ENCODE measurements around the gene KIF1C. TPM values are rescaled to one million over a fixed set of nuclear protein-coding genes. Genes with fewer than 3 reads are reported as not detected.

The KIF1C gene
- polyA plus RNA-seq, 3 donors = 3.6 to 12.0 (median 3.9) TPM

DNA sequence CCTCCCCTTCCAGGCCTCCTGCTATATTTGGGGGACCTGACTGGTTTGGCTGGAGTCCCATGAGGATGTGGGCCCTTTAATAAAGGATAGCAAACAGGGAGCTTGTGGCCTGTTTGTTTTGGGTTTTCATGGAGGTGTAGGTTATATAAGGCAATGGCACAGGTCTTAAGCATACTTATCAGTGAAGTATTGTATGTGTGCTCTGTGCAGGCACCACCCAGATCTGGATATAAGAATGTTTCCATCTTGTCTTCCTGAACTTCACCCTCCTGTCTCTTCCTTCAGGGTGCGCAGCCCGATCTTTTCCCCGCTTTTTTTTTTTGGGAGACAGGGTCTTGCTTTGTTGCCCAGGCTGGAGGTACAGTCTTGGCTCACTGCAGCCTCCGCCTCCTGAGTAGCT, 26.9 kb downstream of the KIF1C start:
- intact Hi-C loops (cut with micrococcal nuclease) = no loop called here
- Histone ChIP-seq H3K79me2 (ENCODE audit: insufficient read depth, low read length) (no peaks in the 10 kb centered on the region), H3K36me3 (replicated peaks in 1 of 2; ENCODE audit: control insufficient read depth in 1 of 2, insufficient read depth in 2 of 2, low read length in 2 of 2) (peaks cover 29 to 41% of the 10 kb centered on the region in 2 donors), H3K27ac (ENCODE audit: low read depth in 1 of 2, low read length in 2 of 2) (no peak overlapping the region), H3K4me3 (replicated peaks in 1 of 3; ENCODE audit: low read depth in 2 of 3, low read length in 3 of 3) (no peak overlapping the region), H3K9ac (ENCODE audit: insufficient read depth, low read length, poor library complexity, severe bottlenecking) (no peak overlapping the region), H3K27me3 (ENCODE audit: control insufficient read depth in 2 of 2, insufficient read depth in 2 of 2, low read length in 2 of 2) (no peaks in the 10 kb centered on the region), H2AFZ (ENCODE audit: insufficient read depth, low read depth, low read length, poor library complexity, severe bottlenecking) (no peak overlapping the region), H3K9me3 (replicated peaks in 1 of 2; ENCODE audit: control insufficient read depth in 1 of 2, insufficient read depth in 1 of 2, low read length in 2 of 2) (no peaks in the 10 kb centered on the region), H3K4me1 (ENCODE audit: control insufficient read depth in 1 of 2, insufficient read depth in 2 of 2, low read length in 2 of 2) (peaks cover 9% of the 10 kb centered on the region in 2 donors), H4K20me1 (ENCODE audit: insufficient read depth, low read length) (no peaks in the 10 kb centered on the region), H3K4me2 (replicated peaks; ENCODE audit: extremely low read depth, low read length, poor library complexity, severe bottlenecking) (no peak overlapping the region)
- Mint-ChIP-seq H3K4me3 (no peak overlapping the region), H3K4me1 (peaks cover 17% of the 10 kb centered on the region), H3K27me3 (ENCODE audit: low read depth in 3 of 3) (peaks cover 0 to 6% (median 2%) of the 10 kb centered on the region in 3 donors), H3K36me3 (peaks cover 44 to 47% of the 10 kb centered on the region in 2 donors), H3K27ac (peak overlapping the region in 2 of 7 donors; percentile 10 to 48), H3K9me3 (peaks cover 0 to 3% (median 0%) of the 10 kb centered on the region in 7 donors)
- TF ChIP-seq, protein P1, sequence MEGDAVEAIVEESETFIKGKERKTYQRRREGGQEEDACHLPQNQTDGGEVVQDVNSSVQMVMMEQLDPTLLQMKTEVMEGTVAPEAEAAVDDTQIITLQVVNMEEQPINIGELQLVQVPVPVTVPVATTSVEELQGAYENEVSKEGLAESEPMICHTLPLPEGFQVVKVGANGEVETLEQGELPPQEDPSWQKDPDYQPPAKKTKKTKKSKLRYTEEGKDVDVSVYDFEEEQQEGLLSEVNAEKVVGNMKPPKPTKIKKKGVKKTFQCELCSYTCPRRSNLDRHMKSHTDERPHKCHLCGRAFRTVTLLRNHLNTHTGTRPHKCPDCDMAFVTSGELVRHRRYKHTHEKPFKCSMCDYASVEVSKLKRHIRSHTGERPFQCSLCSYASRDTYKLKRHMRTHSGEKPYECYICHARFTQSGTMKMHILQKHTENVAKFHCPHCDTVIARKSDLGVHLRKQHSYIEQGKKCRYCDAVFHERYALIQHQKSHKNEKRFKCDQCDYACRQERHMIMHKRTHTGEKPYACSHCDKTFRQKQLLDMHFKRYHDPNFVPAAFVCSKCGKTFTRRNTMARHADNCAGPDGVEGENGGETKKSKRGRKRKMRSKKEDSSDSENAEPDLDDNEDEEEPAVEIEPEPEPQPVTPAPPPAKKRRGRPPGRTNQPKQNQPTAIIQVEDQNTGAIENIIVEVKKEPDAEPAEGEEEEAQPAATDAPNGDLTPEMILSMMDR (IDR thresholded peaks at IDR 0.05) = no peak
- DNase-seq = no peak
- WGBS (ENCODE audit: insufficient coverage) = 97% methylated on average over 4 of the region's 4 CpGs

DNA sequence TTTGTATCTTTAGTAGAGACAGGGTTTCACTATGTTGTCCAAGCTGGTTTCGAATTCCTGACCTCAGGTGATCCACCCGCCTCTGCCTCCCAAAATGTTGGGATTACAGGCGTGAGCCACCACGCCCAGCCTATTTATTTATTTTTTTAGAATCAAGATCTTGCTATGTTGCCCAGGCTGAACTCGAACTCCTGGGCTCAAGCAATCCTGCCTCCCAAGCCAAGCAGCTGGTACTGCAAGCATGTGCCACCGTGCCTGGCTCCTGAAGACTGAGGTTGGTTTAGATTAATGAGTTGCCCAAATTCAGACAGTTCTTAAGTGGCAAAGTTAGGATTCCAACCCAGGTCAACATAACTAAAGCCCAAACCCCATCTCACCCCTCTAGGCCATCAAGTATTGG, 29.5 kb downstream of the KIF1C start:
- Histone ChIP-seq H3K4me3 (replicated peaks in 1 of 3; ENCODE audit: low read depth in 2 of 3, low read length in 3 of 3) (no peak overlapping the region), H4K20me1 (ENCODE audit: insufficient read depth, low read length) (no peaks in the 10 kb centered on the region), H2AFZ (ENCODE audit: insufficient read depth, low read depth, low read length, poor library complexity, severe bottlenecking) (no peak overlapping the region), H3K4me2 (replicated peaks; ENCODE audit: extremely low read depth, low read length, poor library complexity, severe bottlenecking) (no peak overlapping the region), H3K79me2 (ENCODE audit: insufficient read depth, low read length) (no peaks in the 10 kb centered on the region), H3K27ac (ENCODE audit: low read depth in 1 of 2, low read length in 2 of 2) (no peak overlapping the region), H3K9ac (ENCODE audit: insufficient read depth, low read length, poor library complexity, severe bottlenecking) (no peak overlapping the region), H3K9me3 (replicated peaks in 1 of 2; ENCODE audit: control insufficient read depth in 1 of 2, insufficient read depth in 1 of 2, low read length in 2 of 2) (no peaks in the 10 kb centered on the region), H3K4me1 (ENCODE audit: control insufficient read depth in 1 of 2, insufficient read depth in 2 of 2, low read length in 2 of 2) (peaks cover 21 to 24% of the 10 kb centered on the region in 2 donors), H3K36me3 (replicated peaks in 1 of 2; ENCODE audit: control insufficient read depth in 1 of 2, insufficient read depth in 2 of 2, low read length in 2 of 2) (peaks cover 14 to 15% of the 10 kb centered on the region in 2 donors), H3K27me3 (ENCODE audit: control insufficient read depth in 2 of 2, insufficient read depth in 2 of 2, low read length in 2 of 2) (no peaks in the 10 kb centered on the region)
- DNase-seq = no peak
- 100% methylated on average over 5 of the region's 6 CpGs for WGBS (ENCODE audit: insufficient coverage)
- H3K9me3 Mint-ChIP-seq = peaks cover 0 to 3% (median 0%) of the 10 kb centered on the region in 7 donors
- no peak overlapping the region for H3K27ac Mint-ChIP-seq
- H3K36me3 Mint-ChIP-seq = peaks cover 20 to 22% of the 10 kb centered on the region in 2 donors
- TF ChIP-seq, protein P1 (IDR thresholded peaks at IDR 0.05) = no peak
- no peak overlapping the region for H3K4me3 Mint-ChIP-seq
- H3K4me1 Mint-ChIP-seq = peaks cover 33% of the 10 kb centered on the region
- intact Hi-C loops (cut with micrococcal nuclease) = no loop called here
- H3K27me3 Mint-ChIP-seq (ENCODE audit: low read depth in 3 of 3) = peaks cover 1 to 6% (median 3%) of the 10 kb centered on the region in 3 donors
